Measurements from ENCODE around the gene KPNA4. TPM values are rescaled to one million over a fixed set of nuclear protein-coding genes. Genes with fewer than 3 reads are reported as not detected.

The KPNA4 gene
- total RNA-seq, 1 experiment from 2014 or later = 127 TPM

- Mint-ChIP-seq H3K4me3 (ENCODE audit: unreplicated experiment) (no peak overlapping the region), H3K27me3 (ENCODE audit: insufficient read depth, unreplicated experiment) (no peaks in the 10 kb centered on the region), H3K27ac (ENCODE audit: low read depth, unreplicated experiment) (no peak overlapping the region), H3K36me3 (ENCODE audit: insufficient read depth, unreplicated experiment) (peaks cover 6% of the 10 kb centered on the region), H3K9me3 (ENCODE audit: unreplicated experiment) (peaks cover 12% of the 10 kb centered on the region), H3K4me1 (ENCODE audit: insufficient read depth, unreplicated experiment) (peaks cover 26% of the 10 kb centered on the region)
- no peak for DNase-seq (ENCODE audit: unreplicated experiment)
- TF ChIP-seq CTCF (IDR thresholded peaks at IDR 0.05; ENCODE audit: unreplicated experiment) = no peak
- CTCF ChIA-PET = interaction anchor here (2.9 kb wide), 1 partner anchor 15 kb away, joined by 6 read pairs; no protein-coding TSS in a partner anchor
- POLR2A ChIA-PET = interaction anchor here (1.6 to 1.9 kb wide), 2 partner anchors 9 to 10 kb away, joined by 5 to 9 read pairs; no protein-coding TSS in a partner anchor
- intact Hi-C loops (cut with micrococcal nuclease) = no loop called here
- BruUV-seq (replicated peaks) = no TSS peak
These were observed 11.5 kb downstream of the KPNA4 start for GRCh38 chr3:160553827-160554226.

GRCh38 chr3:160546727-160547126, 18.6 kb downstream of the KPNA4 start:
- H3K36me3 Mint-ChIP-seq (ENCODE audit: insufficient read depth, unreplicated experiment) = peaks cover 24% of the 10 kb centered on the region
- H3K4me3 Mint-ChIP-seq (ENCODE audit: unreplicated experiment) = no peak overlapping the region
- DNase-seq (ENCODE audit: unreplicated experiment) = no peak
- peaks cover 40% of the 10 kb centered on the region for H3K4me1 Mint-ChIP-seq (ENCODE audit: insufficient read depth, unreplicated experiment)
- TF ChIP-seq CTCF (IDR thresholded peaks at IDR 0.05; ENCODE audit: unreplicated experiment) = no peak
- H3K9me3 Mint-ChIP-seq (ENCODE audit: unreplicated experiment) = peaks cover 12% of the 10 kb centered on the region
- intact Hi-C loops (cut with micrococcal nuclease) = no loop called here
- BruUV-seq (replicated peaks) = no TSS peak
- no peaks in the 10 kb centered on the region for H3K27me3 Mint-ChIP-seq (ENCODE audit: insufficient read depth, unreplicated experiment)
- ChIA-PET POLR2A (no interaction called here), CTCF (interaction anchor here (0.7 kb wide), 1 partner anchor 179 kb away, joined by 3 read pairs; no protein-coding TSS in a partner anchor)
- no peak overlapping the region for H3K27ac Mint-ChIP-seq (ENCODE audit: low read depth, unreplicated experiment)

- peaks cover 41% of the 10 kb centered on the region for H3K4me1 Mint-ChIP-seq (ENCODE audit: insufficient read depth, unreplicated experiment)
- H3K9me3 Mint-ChIP-seq (ENCODE audit: unreplicated experiment) = peaks cover under 1% of the 10 kb centered on the region
- H3K4me3 Mint-ChIP-seq (ENCODE audit: unreplicated experiment) = no peak overlapping the region
- peaks cover 21% of the 10 kb centered on the region for H3K36me3 Mint-ChIP-seq (ENCODE audit: insufficient read depth, unreplicated experiment)
- TF ChIP-seq CTCF (IDR thresholded peaks at IDR 0.05; ENCODE audit: unreplicated experiment) = no peak
- no peak overlapping the region for H3K27ac Mint-ChIP-seq (ENCODE audit: low read depth, unreplicated experiment)
- ChIA-PET POLR2A (interaction anchor here (0.6 to 1.7 kb wide), 3 partner anchors 9 to 209 kb away, joined by 3 to 5 read pairs (median 3); partner anchors contain the start of gene KPNA4), CTCF (no interaction called here)
- no TSS peak for BruUV-seq (replicated peaks)
- no peaks in the 10 kb centered on the region for H3K27me3 Mint-ChIP-seq (ENCODE audit: insufficient read depth, unreplicated experiment)
- no peak for DNase-seq (ENCODE audit: unreplicated experiment)
- intact Hi-C loops (cut with micrococcal nuclease) = no loop called here
These were observed 19.9 kb downstream of the KPNA4 start for GRCh38 chr3:160545504-160545871.

GRCh38 chr3:160544844-160545503, 20.4 kb downstream of the KPNA4 start:
- DNase-seq (ENCODE audit: unreplicated experiment) = no peak
- BruUV-seq (replicated peaks) = no TSS peak
- ChIA-PET POLR2A (interaction anchor here (0.7 to 1.7 kb wide), 3 partner anchors 9 to 805 kb away, joined by 3 to 5 read pairs (median 3); partner anchors contain the start of gene KPNA4), CTCF (interaction anchor here (0.6 kb wide), 1 partner anchor 94 kb away, joined by 3 read pairs; no protein-coding TSS in a partner anchor)
- H3K4me1 Mint-ChIP-seq (ENCODE audit: insufficient read depth, unreplicated experiment) = peaks cover 43% of the 10 kb centered on the region
- no peak for TF ChIP-seq CTCF (IDR thresholded peaks at IDR 0.05; ENCODE audit: unreplicated experiment)
- no peak overlapping the region for H3K27ac Mint-ChIP-seq (ENCODE audit: low read depth, unreplicated experiment)
- H3K9me3 Mint-ChIP-seq (ENCODE audit: unreplicated experiment) = no peaks in the 10 kb centered on the region
- H3K27me3 Mint-ChIP-seq (ENCODE audit: insufficient read depth, unreplicated experiment) = no peaks in the 10 kb centered on the region
- intact Hi-C loops (cut with micrococcal nuclease) = no loop called here
- H3K4me3 Mint-ChIP-seq (ENCODE audit: unreplicated experiment) = no peak overlapping the region
- H3K36me3 Mint-ChIP-seq (ENCODE audit: insufficient read depth, unreplicated experiment) = peaks cover 18% of the 10 kb centered on the region

Measured in MCF 10A (cell line).